ENCODE measurements around the gene PEA15. TPM values are rescaled to one million over a fixed set of nuclear protein-coding genes. Genes with fewer than 3 reads are reported as not detected.

Gene PEA15
- total and polyA plus RNA-seq, 4 donors: 76.0 to 261 (median 136) TPM

- H3K9me3 ChIP-seq (ENCODE audit: control insufficient read depth in 4 of 4, insufficient read depth in 3 of 4, low read length in 3 of 4): no peaks in the 10 kb centered on the region
- no peak overlapping the region for H3K9ac ChIP-seq (ENCODE audit: insufficient read depth in 1 of 2, low read length in 2 of 2)
- no peak for TF ChIP-seq CTCF (IDR thresholded peaks at IDR 0.05; ENCODE audit: control extremely low read depth, extremely low read depth)
- no peak overlapping the region for H3K4me3 ChIP-seq
- DNase-seq (no peak), ATAC-seq (ENCODE audit: insufficient read depth, low FRiP score) (no peak)
- 42 to 47% methylated on average over 2 of the region's 2 CpGs for WGBS, 2 donors
- no peaks in the 10 kb centered on the region for H3K27me3 ChIP-seq (ENCODE audit: control insufficient read depth in 3 of 3, insufficient read depth in 3 of 3, low read length in 2 of 3)
- peaks cover 0 to under 1% (median 0%) of the 10 kb centered on the region in 5 donors for H3K4me1 ChIP-seq (ENCODE audit: control insufficient read depth in 5 of 5, insufficient read depth in 5 of 5, low read length in 5 of 5)
- H3K27ac ChIP-seq (ENCODE audit: low read depth in 1 of 2, low read length in 1 of 2): no peak overlapping the region
- H3K36me3 ChIP-seq (ENCODE audit: control insufficient read depth in 4 of 4, insufficient read depth in 4 of 4, low read length in 4 of 4): no peaks in the 10 kb centered on the region
These were observed 42.3 kb upstream of the PEA15 start for GRCh38 chr1:160162931-160163330.

- no peaks in the 10 kb centered on the region for H3K9me3 ChIP-seq (ENCODE audit: control insufficient read depth in 4 of 4, insufficient read depth in 3 of 4, low read length in 3 of 4)
- no peak overlapping the region for H3K9ac ChIP-seq (ENCODE audit: insufficient read depth in 1 of 2, low read length in 2 of 2)
- 94 to 97% methylated on average over 1 of the region's 1 CpG for WGBS, 2 donors
- no peak overlapping the region for H3K27ac ChIP-seq (ENCODE audit: low read depth in 1 of 2, low read length in 1 of 2)
- no peak overlapping the region for H3K4me3 ChIP-seq
- H3K36me3 ChIP-seq (ENCODE audit: control insufficient read depth in 4 of 4, insufficient read depth in 4 of 4, low read length in 4 of 4): no peaks in the 10 kb centered on the region
- no peak for TF ChIP-seq CTCF (IDR thresholded peaks at IDR 0.05; ENCODE audit: control extremely low read depth, extremely low read depth)
- H3K27me3 ChIP-seq (ENCODE audit: control insufficient read depth in 3 of 3, insufficient read depth in 3 of 3, low read length in 2 of 3): no peaks in the 10 kb centered on the region
- H3K4me1 ChIP-seq (ENCODE audit: control insufficient read depth in 5 of 5, insufficient read depth in 5 of 5, low read length in 5 of 5): peaks cover 0 to 3% (median 0%) of the 10 kb centered on the region in 5 donors
- DNase-seq: no peak
- ATAC-seq (ENCODE audit: insufficient read depth, low FRiP score): no peak
These were observed 41.6 kb upstream of the PEA15 start for GRCh38 chr1:160163615-160164014.

- Histone ChIP-seq H3K36me3 (ENCODE audit: control insufficient read depth in 4 of 4, insufficient read depth in 4 of 4, low read length in 4 of 4) (no peaks in the 10 kb centered on the region), H3K27me3 (ENCODE audit: control insufficient read depth in 3 of 3, insufficient read depth in 3 of 3, low read length in 2 of 3) (no peaks in the 10 kb centered on the region), H3K9me3 (ENCODE audit: control insufficient read depth in 4 of 4, insufficient read depth in 3 of 4, low read length in 3 of 4) (no peaks in the 10 kb centered on the region), H3K4me1 (ENCODE audit: control insufficient read depth in 5 of 5, insufficient read depth in 5 of 5, low read length in 5 of 5) (peaks cover 0 to 3% (median 0%) of the 10 kb centered on the region in 5 donors), H3K9ac (ENCODE audit: insufficient read depth in 1 of 2, low read length in 2 of 2) (no peak overlapping the region), H3K4me3 (no peak overlapping the region), H3K27ac (ENCODE audit: low read depth in 1 of 2, low read length in 1 of 2) (no peak overlapping the region)
- 81 to 89% methylated on average over 10 of the region's 10 CpGs for WGBS, 2 donors
- no peak for TF ChIP-seq CTCF (IDR thresholded peaks at IDR 0.05; ENCODE audit: control extremely low read depth, extremely low read depth)
- ATAC-seq (ENCODE audit: insufficient read depth, low FRiP score) (no peak), DNase-seq (no peak)
These were observed 41.1 kb upstream of the PEA15 start for GRCh38 chr1:160164121-160164520.

Data from lung (tissue), 12 donors.